HG02571 (cell line): ENCODE results near the gene RUFY3.
"Not testable (repeated sequence)": the region's sequence is repeated elsewhere in the genome, so short reads cannot be mapped to it uniquely, and the experiment has no call there.

ENCODE experiments used
- ATAC-seq: cut with Tn5 transposase; IDR thresholded peaks from one replicate; pipeline ENCODE4 v1.9.1; 2021; ENCODE audit warnings: mild to moderate bottlenecking, moderate library complexity; ENCODE audit not compliant: unreplicated experiment

RUFY3 gene

GRCh38 chr4:70769396-70769795, 47.6 kb downstream of the RUFY3 start:
- ATAC-seq = not testable (repeated sequence)

GRCh38 chr4:70772929-70773555, 51.3 kb downstream of the RUFY3 start:
- no peak for ATAC-seq

GRCh38 chr4:70778888-70779422, 57.2 kb downstream of the RUFY3 start:
- no peak for ATAC-seq

GRCh38 chr4:70783096-70783495, 61.3 kb downstream of the RUFY3 start:
- ATAC-seq = no peak

GRCh38 chr4:70787496-70787895, 65.7 kb downstream of the RUFY3 start:
- ATAC-seq = no peak

- ATAC-seq = no peak
Measured at GRCh38 chr4:70788733-70789132, 67.0 kb downstream of the RUFY3 start.

DNA sequence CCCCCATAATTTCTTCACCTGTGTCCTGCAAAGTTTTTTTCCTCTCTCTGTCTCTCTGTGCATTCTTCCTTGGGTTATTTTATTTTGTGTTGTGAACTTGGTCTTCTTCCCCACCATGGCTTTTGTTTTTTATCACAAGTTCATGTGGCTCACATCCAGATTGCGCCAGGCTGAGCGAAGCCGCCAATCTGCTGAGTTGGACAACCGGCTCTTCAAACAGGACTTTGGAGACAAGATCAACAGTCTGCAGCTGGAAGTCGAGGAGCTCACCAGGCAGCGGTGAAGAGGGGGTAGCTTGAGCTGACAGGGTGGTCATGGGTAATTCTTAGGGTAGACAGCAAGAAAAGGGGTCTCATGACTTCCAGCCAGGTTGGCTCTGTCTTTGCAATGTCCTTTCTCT, 71.9 kb downstream of the RUFY3 start:
- no peak for ATAC-seq

GRCh38 chr4:70801265-70801809, 79.6 kb downstream of the RUFY3 start:
- ATAC-seq = no peak

DNA sequence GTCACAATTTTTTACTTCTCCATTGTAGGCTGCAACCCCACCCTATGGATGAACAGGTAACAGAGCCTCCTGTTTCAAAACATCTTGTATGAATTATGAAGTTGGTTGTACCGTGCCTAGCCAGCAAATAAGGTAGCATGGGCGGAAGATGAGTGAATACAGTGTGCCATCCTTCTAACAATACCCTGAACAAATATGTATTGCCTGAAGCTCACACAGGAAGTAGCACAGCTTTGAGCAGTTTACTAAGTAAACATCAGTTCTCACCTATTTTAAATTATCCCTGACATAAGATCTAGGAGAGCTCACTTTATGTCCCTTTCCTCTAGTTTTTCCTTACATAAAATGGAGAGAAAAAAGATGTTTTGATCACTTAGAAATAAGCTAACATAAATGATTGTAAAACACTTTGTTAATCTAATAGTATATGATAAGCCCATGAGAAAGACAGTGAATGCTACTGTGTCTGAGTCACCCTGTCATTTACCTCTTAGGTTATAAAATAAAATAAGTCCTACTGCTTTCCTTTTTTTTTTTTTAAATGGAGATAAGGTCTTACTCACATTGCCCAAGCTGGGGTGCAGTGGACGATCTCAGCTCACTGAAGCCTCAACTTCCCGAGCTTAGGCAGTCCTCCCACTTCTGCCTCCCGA, 81.3 kb downstream of the RUFY3 start:
- no peak for ATAC-seq

- no peak for ATAC-seq
Measured at GRCh38 chr4:70808151-70808550, 86.4 kb downstream of the RUFY3 start.

DNA sequence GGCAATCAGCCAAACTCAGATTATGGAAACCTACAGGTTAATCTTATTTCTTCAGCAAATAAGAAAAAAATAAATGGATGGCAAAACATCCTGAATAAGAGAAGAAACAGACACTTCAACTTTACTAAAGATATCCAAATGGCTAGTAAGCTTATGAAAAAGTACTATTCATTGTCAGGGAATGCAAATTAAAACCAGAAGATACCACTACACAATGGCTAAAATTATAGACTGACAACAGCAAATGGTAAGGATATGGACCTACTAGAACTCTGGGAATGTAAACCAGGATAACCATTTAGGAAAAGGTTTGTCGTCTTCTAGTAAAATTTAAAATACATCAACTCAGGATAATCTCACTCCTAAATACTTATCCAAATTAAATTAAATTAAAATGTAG, 93.6 kb downstream of the RUFY3 start:
- no peak for ATAC-seq

GRCh38 chr4:70816894-70817293, 95.1 kb downstream of the RUFY3 start:
- ATAC-seq = no peak

GRCh38 chr4:70818173-70818855, 96.5 kb downstream of the RUFY3 start:
- ATAC-seq = peak; percentile 60

DNA sequence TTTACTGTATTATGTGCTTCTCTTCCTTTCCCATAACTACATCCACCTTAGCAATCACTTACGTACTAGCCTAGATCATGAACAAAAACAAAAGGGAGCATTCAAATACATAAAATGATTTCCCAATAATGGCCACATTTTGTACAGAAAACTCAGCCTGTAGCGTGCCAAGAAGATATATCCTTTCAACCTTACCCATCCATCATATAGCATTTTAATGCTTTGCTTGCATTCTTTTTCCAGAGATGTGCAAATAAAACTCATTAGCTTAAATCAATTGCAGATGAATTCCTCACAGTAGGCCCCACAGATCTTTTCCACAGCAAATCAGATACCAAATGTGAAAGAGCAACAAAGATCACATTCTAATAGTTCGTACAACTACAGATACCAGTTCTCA, 97.2 kb downstream of the RUFY3 start:
- no peak for ATAC-seq

GRCh38 chr4:70829015-70829414, 107.3 kb downstream of the RUFY3 start:
- no peak for ATAC-seq

GRCh38 chr4:70829492-70829891, 107.7 kb downstream of the RUFY3 start:
- ATAC-seq = no peak

GRCh38 chr4:70830054-70830453, 108.3 kb downstream of the RUFY3 start:
- ATAC-seq = no peak

DNA sequence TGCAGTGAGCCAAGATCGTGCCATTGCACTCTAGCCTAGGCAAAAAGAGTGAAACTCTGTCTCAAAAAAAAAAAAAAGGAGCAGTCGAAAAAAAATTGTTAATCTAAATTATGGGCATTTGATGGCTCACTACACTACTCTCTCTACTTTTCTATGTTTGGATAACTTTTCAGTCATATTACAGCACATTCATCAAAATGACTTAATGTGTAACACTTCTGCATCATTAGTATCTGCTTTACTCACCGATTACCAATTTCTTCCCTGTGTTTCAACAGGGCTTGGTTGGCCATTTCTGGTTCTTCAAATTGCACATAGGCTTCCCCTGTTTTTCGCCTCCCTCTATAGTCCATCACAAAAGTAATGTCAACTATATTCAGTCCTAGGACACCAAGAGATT, 109.5 kb downstream of the RUFY3 start:
- ATAC-seq = no peak

GRCh38 chr4:70833675-70834074, 111.9 kb downstream of the RUFY3 start:
- no peak for ATAC-seq

DNA sequence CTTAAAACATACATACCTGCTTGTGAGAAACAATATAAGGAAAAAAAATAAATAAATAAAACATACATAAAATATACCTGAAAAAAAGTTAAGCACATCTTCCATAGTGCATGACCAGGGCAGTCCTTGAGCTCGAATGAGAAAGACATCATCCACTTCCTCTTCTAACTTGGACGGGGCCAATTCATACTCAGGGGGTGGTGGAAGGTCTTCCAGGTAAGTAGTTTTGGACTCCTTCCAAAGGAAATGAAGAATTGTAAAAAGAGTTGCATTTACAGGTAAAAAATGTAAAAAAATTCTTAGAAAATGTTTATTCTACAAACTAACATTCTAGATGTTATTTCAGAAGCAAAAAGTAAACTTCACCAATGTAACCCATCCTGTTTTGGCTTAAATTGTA, 114.3 kb downstream of the RUFY3 start:
- no peak for ATAC-seq

GRCh38 chr4:70838204-70838603, 116.4 kb downstream of the RUFY3 start:
- no peak for ATAC-seq
